HG02884 (cell line): ENCODE results near the gene POTEF.
"Not testable (repeated sequence)": the region's sequence is repeated elsewhere in the genome, so short reads cannot be mapped to it uniquely, and the experiment has no call there.

Experiments
- ATAC-seq: cut with Tn5 transposase; IDR thresholded peaks from one replicate; pipeline ENCODE4 v1.9.1; 2021; ENCODE audit warnings: mild to moderate bottlenecking, moderate library complexity; ENCODE audit not compliant: unreplicated experiment

POTEF gene

DNA sequence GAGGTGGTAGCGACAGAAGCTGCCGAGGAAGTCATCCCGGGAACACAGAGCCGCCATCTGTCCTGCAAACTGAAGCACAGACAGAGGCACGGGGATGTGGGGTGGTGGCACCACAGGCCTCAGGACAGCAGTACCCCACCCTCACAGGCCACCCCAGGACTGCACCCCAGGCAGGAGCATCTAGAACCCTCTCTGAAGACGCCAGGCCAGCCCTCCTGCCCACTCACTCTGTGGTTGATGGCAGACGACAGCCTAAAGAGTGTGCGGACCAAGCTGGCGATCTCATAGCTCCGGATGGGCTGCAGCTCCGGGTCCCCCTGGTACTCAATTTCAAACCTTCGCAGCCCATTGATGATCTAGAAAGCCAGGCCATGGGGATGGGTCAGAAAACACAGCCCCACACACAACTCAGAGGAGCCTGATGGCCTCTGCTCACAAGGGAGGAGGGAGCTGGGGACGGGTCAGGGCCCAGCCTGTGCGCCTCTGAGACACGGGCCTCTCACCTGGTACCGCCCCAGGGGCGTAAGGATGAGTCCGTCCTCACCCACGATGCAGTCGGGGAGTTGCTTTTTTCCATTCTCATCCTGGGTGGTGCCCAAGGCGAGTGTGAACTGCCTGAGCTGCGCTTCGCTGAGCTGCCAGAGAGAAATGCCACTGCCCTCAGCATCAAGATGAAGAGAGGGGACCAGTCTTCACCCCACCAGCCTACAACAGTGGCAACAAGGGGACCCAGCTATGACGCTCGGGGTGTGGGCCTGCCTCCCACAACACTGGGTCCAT, 24.0 kb upstream of the POTEF start:
- no peak for ATAC-seq

- ATAC-seq, result not testable (repeated sequence)
Measured at GRCh38 chr2:130152136-130152815, 23.3 kb upstream of the POTEF start.

DNA sequence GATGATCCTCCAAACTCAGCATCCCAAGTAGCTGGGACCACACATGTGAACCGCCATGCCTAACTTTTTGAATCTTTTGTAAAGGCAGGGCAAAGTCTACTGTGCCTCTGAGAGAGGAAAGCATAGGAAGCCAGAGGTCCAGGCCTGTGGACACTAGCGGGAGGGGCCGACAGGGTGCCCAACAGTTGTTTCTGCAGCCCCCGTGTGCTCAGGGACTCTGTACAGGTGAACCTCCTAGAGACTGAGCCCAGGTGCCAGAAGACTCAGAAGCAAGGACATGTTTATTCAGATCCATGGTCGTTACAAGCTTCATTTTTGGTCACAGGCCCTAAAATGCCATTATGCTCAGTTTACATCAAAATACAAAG, 22.1 kb upstream of the POTEF start:
- not testable (repeated sequence) for ATAC-seq

DNA sequence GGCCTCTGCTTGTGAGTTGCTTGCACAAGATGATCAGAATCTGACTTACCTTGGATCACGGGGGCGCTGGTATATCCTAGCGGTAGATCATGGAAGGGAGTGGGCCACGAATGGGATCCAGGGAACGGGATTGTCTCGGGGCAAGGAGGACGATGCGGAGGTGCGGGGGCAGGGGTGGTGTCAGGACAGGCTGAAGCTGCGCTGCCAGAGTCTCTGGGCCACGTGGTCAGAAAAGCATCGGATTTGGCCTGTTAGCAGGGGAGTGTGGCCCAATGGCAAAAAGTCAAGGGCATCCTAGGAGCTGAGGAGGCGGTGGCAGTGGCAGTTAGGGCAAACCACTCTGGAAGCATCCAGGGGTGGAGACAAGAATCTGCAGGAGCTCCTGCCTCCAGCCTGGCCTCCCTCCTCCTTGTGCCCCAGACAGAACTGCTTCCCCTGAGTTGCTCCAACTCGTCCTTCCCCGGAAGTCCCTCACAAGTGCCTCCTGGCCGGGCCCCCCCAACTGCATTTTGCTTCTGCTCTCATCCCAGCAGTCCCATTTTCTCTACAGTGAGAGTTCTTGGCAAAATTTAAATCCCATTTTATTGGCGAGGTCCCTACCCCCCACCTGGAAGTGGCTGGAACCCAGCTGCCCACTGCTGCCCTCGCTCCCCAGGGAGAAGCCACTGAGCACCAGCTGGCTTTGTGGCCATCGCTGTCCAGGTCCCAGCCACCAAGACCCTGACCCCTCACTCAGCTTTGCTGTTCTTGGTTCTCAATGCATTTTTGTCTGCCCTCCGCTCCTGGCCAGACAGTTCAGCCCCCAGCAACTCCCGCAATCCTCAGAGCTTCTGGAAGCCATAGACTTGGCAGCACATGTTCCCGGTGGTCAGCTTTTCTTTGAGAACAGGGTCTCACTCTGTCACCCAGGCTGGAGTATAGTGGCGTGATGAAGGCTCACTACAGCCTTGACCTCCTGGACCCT, 21.4 kb upstream of the POTEF start:
- no peak for ATAC-seq

GRCh38 chr2:130148515-130148914, 19.5 kb upstream of the POTEF start:
- not testable (repeated sequence) for ATAC-seq

GRCh38 chr2:130145006-130145414, 16.0 kb upstream of the POTEF start, which contains the start of gene CCDC74B:
Gene CCDC74B, minus strand, starts transcription at chr2:130145112. Its CDS starts 116 bp downstream, at chr2:130144996.
- peak; percentile 89 for ATAC-seq

GRCh38 chr2:130143266-130144039, 14.4 kb upstream of the POTEF start:
- ATAC-seq, result not testable (repeated sequence)

DNA sequence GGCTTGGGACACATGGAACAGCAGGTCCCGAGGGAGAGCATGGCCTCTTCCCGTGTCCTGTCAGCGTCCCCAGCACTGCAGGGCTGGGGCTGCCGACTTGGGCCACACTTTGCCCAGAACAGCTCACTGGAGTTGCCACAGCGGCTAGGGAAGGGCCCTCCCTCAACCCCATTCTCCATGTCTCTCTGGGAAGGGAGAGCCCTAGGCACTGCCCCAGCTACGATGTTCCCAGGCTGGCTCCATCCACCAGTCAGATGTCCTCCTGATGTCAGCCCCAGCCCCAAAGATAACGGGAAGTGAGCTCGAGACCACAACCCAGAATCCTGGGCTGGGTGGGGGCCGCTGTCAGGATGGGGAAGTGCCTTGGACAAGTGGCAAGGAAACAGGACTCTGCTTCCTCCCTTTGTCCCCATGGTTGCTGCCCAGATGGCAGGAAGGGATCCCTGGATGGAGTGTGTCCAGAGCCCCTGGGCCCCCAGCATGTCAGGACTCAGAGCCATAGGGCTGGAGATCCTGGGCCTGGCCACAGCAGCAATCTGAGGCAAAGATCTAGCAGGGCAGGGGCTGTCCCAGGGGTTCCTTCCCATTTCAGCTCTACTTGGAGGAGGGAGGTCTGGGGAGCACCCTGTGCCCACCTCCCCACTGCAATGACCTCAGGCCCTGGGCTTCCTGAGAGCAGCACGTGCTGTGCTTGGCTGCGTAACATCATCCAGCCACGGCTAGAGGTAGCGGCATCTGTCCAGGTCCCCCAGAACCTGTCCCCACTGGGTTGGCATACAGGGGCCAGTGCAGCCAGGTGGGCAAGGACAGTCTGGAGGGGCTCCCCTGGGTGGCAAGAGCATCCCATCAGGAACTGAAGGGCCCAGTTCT, 13.6 kb upstream of the POTEF start:
- not testable (repeated sequence) for ATAC-seq

DNA sequence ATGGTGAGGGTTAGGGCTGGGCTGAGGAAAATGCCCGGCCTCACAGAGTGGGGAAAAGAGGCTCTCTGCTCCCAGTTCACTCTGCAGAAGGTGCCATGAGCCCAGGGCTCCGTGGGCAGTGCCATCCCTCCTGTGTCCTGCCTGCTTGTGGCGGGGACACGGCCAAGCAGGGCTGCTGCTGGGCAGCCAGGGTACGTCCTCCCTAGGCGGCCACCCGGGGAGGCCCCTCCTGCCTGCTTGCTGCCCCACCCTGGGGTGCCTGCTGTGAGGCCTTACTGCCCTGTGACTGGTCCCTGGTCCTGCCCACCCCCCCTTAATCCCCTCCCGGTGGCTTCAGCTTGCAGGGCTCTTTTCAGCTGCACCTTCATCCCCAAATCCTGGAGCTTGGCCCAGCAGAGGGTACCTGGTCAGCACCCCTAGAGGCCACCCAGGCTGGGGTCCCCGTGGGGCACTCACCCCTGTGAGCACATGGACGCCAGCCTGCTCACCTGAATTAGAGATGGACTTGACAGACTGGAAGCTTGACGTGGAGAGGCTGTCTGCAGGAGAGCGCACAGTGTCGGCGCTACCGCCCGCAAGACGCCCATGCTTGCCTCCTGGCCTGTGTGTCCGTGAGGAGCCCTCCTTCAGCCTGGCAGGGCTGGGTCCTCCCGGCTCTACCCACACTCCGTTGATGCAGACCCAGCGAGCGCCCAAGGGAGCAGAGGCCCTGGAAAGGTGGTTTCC, 12.8 kb upstream of the POTEF start:
- not testable (repeated sequence) for ATAC-seq

DNA sequence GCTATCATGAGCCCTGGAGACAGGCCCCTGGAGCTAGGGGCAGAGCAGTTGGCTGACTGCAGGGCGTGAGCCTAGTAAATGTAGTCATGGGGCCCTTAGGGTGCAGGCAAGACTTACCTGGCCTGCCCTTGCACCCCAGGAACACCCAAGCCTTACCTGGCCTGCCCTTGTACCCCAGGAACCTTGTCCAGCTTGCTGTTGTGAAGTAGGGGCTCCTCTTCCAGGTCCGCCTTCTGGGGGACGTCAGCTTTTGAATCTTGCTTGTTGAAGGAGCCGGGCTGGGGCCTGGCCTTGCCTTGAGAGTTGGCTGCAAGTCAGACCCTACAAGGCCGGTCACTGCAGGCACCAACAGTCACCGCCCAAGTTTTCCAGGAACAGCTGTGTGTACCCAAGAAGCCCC, 12.0 kb upstream of the POTEF start:
- not testable (repeated sequence) for ATAC-seq

GRCh38 chr2:130140516-130140915, 11.5 kb upstream of the POTEF start:
- ATAC-seq, result not testable (repeated sequence)

- not testable (repeated sequence) for ATAC-seq
Measured at GRCh38 chr2:130139331-130140280, 10.6 kb upstream of the POTEF start.

DNA sequence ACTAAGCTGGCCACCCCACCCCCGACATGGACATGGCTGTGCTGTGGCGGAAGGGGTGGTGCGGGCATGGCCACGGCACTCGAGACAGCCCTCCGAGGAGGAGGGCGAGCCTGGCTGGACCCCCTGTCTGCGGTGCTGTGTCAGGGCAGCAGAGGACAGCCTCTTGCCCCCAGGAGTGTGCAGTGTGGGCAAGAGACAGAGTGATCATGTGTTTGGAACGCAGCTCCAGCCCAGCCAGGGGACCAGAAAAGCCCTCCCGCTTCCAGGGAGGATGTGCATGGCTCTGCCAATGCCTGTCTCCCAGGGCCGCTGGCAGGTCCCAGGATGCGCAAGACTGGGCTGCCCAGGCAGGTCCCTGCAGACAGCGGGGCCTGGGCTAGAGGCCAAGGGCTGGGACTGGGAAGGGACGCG, 9.8 kb upstream of the POTEF start:
- not testable (repeated sequence) for ATAC-seq

DNA sequence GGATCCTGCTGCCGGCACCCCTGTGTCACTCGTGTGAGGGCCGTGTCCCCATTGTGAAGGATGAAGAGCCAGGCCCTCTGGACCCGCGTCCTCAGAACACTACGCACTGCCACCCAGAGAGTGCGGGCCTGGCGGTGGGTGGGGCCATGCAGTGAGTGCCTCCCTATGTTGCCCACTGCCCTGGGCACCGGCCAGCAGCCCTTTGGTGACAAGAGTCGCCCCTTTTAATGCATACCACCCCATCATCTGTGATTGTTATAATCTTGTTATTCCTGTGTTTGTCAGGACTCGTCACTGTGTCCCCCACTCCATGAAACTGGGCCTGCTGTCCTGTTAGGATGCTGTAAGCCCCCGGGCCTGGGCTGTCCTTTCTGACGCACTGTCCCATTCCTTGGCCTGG, 9.3 kb upstream of the POTEF start:
- not testable (repeated sequence) for ATAC-seq

GRCh38 chr2:130137118-130137517, 8.1 kb upstream of the POTEF start:
- not testable (repeated sequence) for ATAC-seq

- not testable (repeated sequence) for ATAC-seq
Measured at GRCh38 chr2:130136546-130136945, 7.5 kb upstream of the POTEF start.
